HL-60 (cell line): ENCODE data around the gene TSPAN1.

Source experiments
- CTCF ChIP-seq: IDR thresholded peaks from one replicate; pipeline ENCODE4 v1.5.1; 2011; ENCODE audit warnings: low read length, control low read depth, inconsistent platforms; ENCODE audit not compliant: insufficient read depth
- POLR2AphosphoS5 ChIP-seq: IDR thresholded peaks from 2 replicates; pipeline ENCODE4 v1.6.1; 2012; ENCODE audit warnings: low read depth
- REST ChIP-seq: IDR thresholded peaks from 2 replicates; pipeline ENCODE4 v1.6.1; 2012; ENCODE audit warnings: low read depth; ENCODE audit not compliant: insufficient replicate concordance
- SPI1 ChIP-seq: IDR thresholded peaks from 2 replicates; pipeline ENCODE4 v1.6.1; 2012; ENCODE audit warnings: low read depth, mild to moderate bottlenecking, borderline replicate concordance

- TF ChIP-seq CTCF = no peak
- TF ChIP-seq POLR2AphosphoS5 = no peak
- no peak for TF ChIP-seq REST
- TF ChIP-seq SPI1 = no peak
Measured at GRCh38 chr1:46153732-46154131, 21.2 kb upstream of the TSPAN1 start.
